Activated B cell treated with CpG ODN at 0.5 μM for 24 hours (primary cell): Measurements from ENCODE around the gene YKT6. TPM values are rescaled to one million over a fixed set of nuclear protein-coding genes. Genes with fewer than 3 reads are reported as not detected.

Experiments
- ATAC-seq: fragments of 200-7000 bp; cut with Tn5 transposase; one replicate; pipeline ENCODE4 v1.10.0; 2021; ENCODE audit warnings: low read depth, mild to moderate bottlenecking, moderate library complexity
- CTCF ChIA-PET: fragments of 350-600 bp; sonication (Branson Sonifier 250); formaldehyde crosslinking; loops from one replicate; lab custom pipeline; 2021; ENCODE audit warnings: antibody characterized with exemption; lab: Charles Lee
- POLR2A ChIA-PET: fragments of 350-600 bp; sonication (Branson Sonifier 250); formaldehyde crosslinking; loops from one replicate; lab custom pipeline; 2021; ENCODE audit warnings: antibody characterized with exemption; lab: Charles Lee
- DNase-seq: peaks from one replicate; pipeline ENCODE4 v3.0.0; 2022
- H3K27ac Mint-ChIP-seq: one replicate; pipeline ENCODE4 v1.8.0; 2020; ENCODE audit warnings: mixed read lengths
- H3K27me3 Mint-ChIP-seq: one replicate; pipeline ENCODE4 v1.8.0; 2021; ENCODE audit warnings: mixed read lengths
- H3K36me3 Mint-ChIP-seq: one replicate; pipeline ENCODE4 v1.8.0; 2021; ENCODE audit warnings: low read depth, mixed read lengths
- H3K4me1 Mint-ChIP-seq: one replicate; pipeline ENCODE4 v1.8.0; 2021; ENCODE audit warnings: mixed read lengths
- H3K4me3 Mint-ChIP-seq: one replicate; pipeline ENCODE4 v1.8.0; 2020; ENCODE audit warnings: mild to moderate bottlenecking, mixed read lengths
- H3K9me3 Mint-ChIP-seq: one replicate; pipeline ENCODE4 v1.8.0; 2020; ENCODE audit warnings: mixed read lengths
- intact Hi-C: fragments of 100-400 bp; cut with micrococcal nuclease; formaldehyde crosslinking; loops from one replicate; pipeline ENCODE4 v1.15.1; 2024
- total RNA-seq: library from RNA; stranded (reverse); gene quantifications from 2 replicates; pipeline ENCODE4 v1.2.3, GENCODE V29; 2022
- TF ChIP-seq, protein P1 (sequence below): fragments of 200-600 bp; IDR thresholded peaks from one replicate; pipeline ENCODE4 v1.8.0; 2022; ENCODE audit warnings: antibody characterized with exemption, mild to moderate bottlenecking

The YKT6 gene
- total RNA-seq, 1 donor from 2014 or later: 78.2 TPM

DNA sequence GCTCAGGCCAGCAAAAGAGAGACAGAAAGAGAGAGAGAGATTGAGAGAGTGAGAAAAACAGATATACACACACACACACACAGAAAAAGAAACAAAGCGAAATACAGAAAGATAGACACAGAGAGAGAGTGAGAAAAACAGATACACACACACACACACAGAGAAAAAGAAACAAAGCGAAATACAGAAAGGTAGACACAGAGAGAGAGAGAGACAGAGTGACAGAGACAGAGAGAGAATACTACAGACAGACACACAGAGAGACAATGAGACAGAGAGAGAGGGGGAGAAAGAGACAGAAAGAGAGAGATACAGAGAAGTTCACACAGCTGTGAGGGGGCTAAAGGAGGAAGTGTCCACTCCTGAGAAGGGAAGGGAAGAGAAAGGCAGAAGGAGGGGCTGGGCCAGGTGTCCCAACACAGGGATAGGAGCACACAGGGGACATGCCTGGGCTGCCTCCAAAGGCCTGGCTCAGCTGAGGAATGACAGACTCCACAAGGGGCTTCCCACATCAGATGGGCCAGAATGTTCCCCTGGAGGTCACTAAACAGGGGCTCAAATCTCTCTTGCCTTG, 15.8 kb upstream of the YKT6 start:
- ChIA-PET POLR2A (no interaction called here), CTCF (no interaction called here)
- no peaks in the 10 kb centered on the region for H3K4me1 Mint-ChIP-seq
- H3K27me3 Mint-ChIP-seq: peaks cover 11% of the 10 kb centered on the region
- DNase-seq: no peak
- TF ChIP-seq, protein P1, sequence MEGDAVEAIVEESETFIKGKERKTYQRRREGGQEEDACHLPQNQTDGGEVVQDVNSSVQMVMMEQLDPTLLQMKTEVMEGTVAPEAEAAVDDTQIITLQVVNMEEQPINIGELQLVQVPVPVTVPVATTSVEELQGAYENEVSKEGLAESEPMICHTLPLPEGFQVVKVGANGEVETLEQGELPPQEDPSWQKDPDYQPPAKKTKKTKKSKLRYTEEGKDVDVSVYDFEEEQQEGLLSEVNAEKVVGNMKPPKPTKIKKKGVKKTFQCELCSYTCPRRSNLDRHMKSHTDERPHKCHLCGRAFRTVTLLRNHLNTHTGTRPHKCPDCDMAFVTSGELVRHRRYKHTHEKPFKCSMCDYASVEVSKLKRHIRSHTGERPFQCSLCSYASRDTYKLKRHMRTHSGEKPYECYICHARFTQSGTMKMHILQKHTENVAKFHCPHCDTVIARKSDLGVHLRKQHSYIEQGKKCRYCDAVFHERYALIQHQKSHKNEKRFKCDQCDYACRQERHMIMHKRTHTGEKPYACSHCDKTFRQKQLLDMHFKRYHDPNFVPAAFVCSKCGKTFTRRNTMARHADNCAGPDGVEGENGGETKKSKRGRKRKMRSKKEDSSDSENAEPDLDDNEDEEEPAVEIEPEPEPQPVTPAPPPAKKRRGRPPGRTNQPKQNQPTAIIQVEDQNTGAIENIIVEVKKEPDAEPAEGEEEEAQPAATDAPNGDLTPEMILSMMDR: no peak
- no peak for ATAC-seq
- H3K27ac Mint-ChIP-seq: no peak overlapping the region
- no peaks in the 10 kb centered on the region for H3K36me3 Mint-ChIP-seq
- intact Hi-C loops: no loop called here
- H3K4me3 Mint-ChIP-seq: no peak overlapping the region
- no peaks in the 10 kb centered on the region for H3K9me3 Mint-ChIP-seq

DNA sequence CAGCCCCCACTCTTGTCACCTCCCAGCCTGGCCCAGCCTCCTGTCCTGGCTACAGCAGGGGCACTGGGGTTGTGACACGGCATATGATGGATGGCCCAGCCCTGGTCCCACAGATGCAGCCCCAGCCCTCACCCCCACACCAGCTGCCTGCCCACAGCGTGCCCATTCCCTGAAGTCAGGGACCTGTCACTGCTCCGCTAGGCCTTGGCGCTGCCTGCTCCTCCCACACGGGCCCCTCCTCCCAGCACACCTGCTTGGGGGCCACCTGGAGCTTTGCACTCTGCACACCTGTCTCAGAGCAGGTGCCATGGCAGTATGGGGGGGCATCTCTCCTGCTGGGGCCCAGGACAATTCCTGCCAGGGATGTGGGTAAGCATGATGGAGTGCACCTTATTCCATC, 15.0 kb upstream of the YKT6 start:
- TF ChIP-seq, protein P1: no peak
- ChIA-PET CTCF (no interaction called here), POLR2A (no interaction called here)
- Mint-ChIP-seq H3K27ac (no peak overlapping the region), H3K27me3 (peaks cover 11% of the 10 kb centered on the region), H3K9me3 (no peaks in the 10 kb centered on the region), H3K4me3 (no peak overlapping the region), H3K4me1 (no peaks in the 10 kb centered on the region), H3K36me3 (no peaks in the 10 kb centered on the region)
- intact Hi-C loops: no loop called here
- DNase-seq (no peak), ATAC-seq (no peak)

DNA sequence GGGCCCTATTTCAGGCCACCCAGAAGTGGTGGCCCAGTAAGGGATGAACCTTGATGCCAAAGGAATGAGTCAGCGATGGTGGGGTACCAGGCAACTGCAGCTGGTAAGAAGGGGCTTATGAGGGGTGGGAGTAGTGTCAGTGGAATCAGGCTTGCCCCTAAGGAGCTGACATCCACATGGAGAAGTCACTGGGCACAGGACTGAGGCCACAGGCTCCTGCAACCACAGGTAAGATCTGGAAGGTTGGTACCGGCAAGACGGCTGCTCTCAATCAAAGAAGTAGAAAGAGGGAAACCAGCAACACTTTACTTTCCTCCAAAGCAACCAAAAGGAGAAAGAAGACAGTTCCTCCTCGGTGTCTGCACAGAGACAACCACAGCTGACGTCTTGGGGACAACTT, 14.0 kb upstream of the YKT6 start:
- TF ChIP-seq, protein P1: no peak

GRCh38 chr7:44187636-44188416, 13.0 kb upstream of the YKT6 start:
- no peak for DNase-seq
- Mint-ChIP-seq H3K27ac (no peak overlapping the region), H3K9me3 (no peaks in the 10 kb centered on the region), H3K27me3 (peaks cover 3% of the 10 kb centered on the region), H3K4me1 (no peaks in the 10 kb centered on the region), H3K4me3 (no peak overlapping the region), H3K36me3 (no peaks in the 10 kb centered on the region)
- TF ChIP-seq, protein P1: no peak
- ChIA-PET POLR2A (interaction anchor here (1.0 kb wide), 1 partner anchor 13 kb away, joined by 4 read pairs; the partner anchor contains the start of gene YKT6), CTCF (no interaction called here)
- no peak for ATAC-seq
- intact Hi-C loops: no loop called here

More for the DNA sequence above, 14.0 kb upstream of the YKT6 start:
- ATAC-seq (no peak), DNase-seq (no peak)
- H3K4me3 Mint-ChIP-seq: no peak overlapping the region
- no peaks in the 10 kb centered on the region for H3K36me3 Mint-ChIP-seq
- no peaks in the 10 kb centered on the region for H3K9me3 Mint-ChIP-seq
- CTCF ChIA-PET: no interaction called here
- H3K27me3 Mint-ChIP-seq: peaks cover 6% of the 10 kb centered on the region
- H3K27ac Mint-ChIP-seq: no peak overlapping the region
- intact Hi-C loops: no loop called here
- H3K4me1 Mint-ChIP-seq: no peaks in the 10 kb centered on the region
- POLR2A ChIA-PET: no interaction called here

GRCh38 chr7:44188480-44189225, 12.1 kb upstream of the YKT6 start:
- CTCF ChIA-PET: no interaction called here
- POLR2A ChIA-PET: interaction anchor here (1.0 kb wide), 1 partner anchor 12 kb away, joined by 4 read pairs; the partner anchor contains the start of gene YKT6
- TF ChIP-seq, protein P1: no peak
- Mint-ChIP-seq H3K27me3 (peaks cover 5% of the 10 kb centered on the region), H3K4me1 (no peaks in the 10 kb centered on the region), H3K9me3 (no peaks in the 10 kb centered on the region), H3K27ac (no peak overlapping the region), H3K36me3 (no peaks in the 10 kb centered on the region), H3K4me3 (no peak overlapping the region)
- intact Hi-C loops: no loop called here
- ATAC-seq (no peak), DNase-seq (no peak)
